ENCODE results near the gene ADH5. TPM values are rescaled to one million over a fixed set of nuclear protein-coding genes. Genes with fewer than 3 reads are reported as not detected.

Gene ADH5
- total RNA-seq, result 110 and 145 TPM in 2 replicates

GRCh38 chr4:99088481-99089365 lies at the start of gene ADH5:
ADH5 (minus strand) TSS chr4:99088788; CDS start chr4:99088700, 88 bp downstream.

Other genes with a start within 250 kb of the ADH5 start
- gene EIF4E, start 159.7 kb downstream of the ADH5 start, total RNA-seq, result 236 and 253 TPM in 2 replicates
- 46.1 and 64.7 TPM in 2 replicates for gene METAP1, start 93.1 kb downstream of the ADH5 start, total RNA-seq
- gene ADH4, start 55.5 kb upstream of the ADH5 start, total RNA-seq, result not detected in 2 replicates
- gene ADH6, start 130.5 kb upstream of the ADH5 start, total RNA-seq, result not detected in 2 replicates
- not detected in 2 replicates for gene ADH1A, start 202.2 kb upstream of the ADH5 start, total RNA-seq
- gene ADH1B, start 232.6 kb upstream of the ADH5 start, total RNA-seq, result not detected in 2 replicates